ENCODE measurements around the gene AKIRIN2.

The AKIRIN2 gene

GRCh38 chr6:87653074-87653962 is 48.7 kb downstream of the AKIRIN2 start:
- DNase-seq, result no peak

GRCh38 chr6:87645080-87645479 is 57.0 kb downstream of the AKIRIN2 start:
- no peak for DNase-seq

DNA sequence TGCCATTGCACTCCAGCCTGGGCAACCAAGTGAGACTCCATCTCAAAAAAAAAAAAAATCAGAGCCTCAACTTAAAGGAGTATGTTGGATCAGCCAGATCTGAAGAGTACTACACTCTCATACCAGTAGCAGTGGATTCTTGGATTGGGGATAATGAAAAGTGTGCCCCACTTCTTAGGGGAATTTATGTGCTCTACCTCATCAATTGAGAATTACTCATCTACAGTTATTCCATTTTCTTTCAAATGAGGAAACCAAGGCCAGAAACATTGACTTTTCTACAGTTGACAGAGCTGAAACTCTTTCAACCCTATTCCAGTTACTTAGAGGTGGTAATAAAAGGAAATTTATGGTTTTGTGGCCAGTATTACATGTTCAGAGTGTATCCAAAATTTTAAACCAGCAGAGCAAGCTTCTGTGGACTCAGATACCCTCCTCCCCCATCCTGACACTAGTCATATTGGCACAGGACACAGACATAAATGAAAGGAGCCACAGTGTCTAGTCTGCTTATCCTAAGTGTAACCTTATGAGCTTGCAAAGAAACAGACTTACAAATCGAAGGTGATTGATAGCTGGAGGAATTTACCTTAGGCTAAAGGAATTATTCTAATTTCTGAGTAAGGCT is 60.9 kb downstream of the AKIRIN2 start:
- no peak for DNase-seq

DNA sequence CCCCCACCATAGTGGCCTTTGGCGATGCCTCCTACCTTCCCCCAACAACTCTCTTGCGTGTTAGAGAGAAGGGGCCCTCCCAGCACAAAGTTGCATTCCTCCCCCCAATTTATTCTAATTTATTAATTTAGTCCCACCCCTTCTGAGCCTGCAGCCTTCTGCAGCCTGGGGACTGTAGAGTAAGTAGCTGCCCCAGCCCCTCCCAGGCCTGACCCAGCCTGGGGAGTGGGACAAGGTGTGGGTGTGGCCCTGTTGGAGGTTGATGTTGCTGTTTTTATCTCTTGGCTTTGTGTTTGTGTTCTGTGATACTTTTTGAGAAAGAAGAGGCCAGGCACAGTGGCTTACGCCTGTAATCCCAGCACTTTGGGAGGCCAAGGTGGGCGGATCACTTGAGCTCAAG is 62.7 kb downstream of the AKIRIN2 start:
- no peak for DNase-seq

GRCh38 chr6:87637106-87637505 is 64.9 kb downstream of the AKIRIN2 start:
- no peak for DNase-seq

DNA sequence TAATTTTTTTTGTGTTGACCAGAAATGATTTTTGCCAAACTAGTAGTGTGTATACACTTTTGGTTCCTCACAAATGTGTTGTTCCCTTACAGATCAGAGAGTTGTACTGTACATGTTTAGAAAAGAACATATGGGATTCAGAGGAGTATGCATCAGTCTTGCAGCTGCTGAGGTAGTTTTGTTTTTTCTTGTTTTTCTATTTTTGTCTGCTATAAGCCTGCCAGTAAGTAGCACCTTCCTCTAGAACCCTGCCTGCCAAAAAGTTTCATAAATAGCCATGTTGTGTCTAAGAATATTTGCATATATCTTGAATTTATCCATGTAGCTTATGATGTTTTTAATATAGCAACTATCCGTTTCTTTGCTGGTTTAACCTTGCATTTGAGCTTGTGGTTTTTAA is 65.7 kb downstream of the AKIRIN2 start:
- DNase-seq, result no peak

DNA sequence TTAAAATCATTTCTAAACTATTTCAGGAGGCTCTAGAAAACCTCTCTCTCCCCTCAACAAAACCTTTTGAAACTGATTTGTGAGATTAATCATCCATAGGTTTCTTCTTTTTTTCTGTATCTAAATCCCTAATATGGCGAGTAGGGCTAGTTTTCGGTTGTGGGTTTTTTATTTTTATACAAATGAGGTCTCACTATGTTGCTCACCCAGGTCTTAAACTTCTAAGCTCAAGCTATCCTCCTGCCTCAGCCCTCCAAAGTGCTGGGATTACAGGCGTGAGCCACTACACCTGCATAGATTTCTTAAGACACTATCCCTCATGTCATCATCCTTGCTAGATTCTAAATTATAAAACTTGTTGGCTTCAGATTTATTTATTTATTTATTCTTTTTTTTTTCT is 68.2 kb downstream of the AKIRIN2 start:
- no peak for DNase-seq

DNA sequence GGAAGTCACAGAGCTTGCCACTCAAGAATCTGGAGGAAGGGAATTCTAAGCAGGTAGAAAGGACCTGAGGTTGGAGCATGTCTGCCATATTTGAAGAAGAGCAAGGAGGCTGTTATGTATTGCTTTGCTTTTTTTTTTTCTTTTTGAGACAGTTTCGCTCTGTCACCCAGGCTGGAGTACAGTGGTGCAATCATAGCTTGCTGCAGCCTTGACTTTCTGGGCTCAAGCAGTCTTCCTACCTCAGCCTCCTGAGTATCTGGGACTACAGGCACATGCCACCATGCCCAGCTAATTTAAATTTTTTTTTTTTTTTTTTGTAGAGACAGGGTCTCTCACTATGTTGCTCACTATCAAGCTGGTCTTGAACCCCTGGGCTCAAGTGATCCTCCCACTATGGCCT is 71.3 kb downstream of the AKIRIN2 start:
- no peak for DNase-seq

GRCh38 chr6:87628881-87629280 is 73.2 kb downstream of the AKIRIN2 start:
- DNase-seq, result no peak

DNA sequence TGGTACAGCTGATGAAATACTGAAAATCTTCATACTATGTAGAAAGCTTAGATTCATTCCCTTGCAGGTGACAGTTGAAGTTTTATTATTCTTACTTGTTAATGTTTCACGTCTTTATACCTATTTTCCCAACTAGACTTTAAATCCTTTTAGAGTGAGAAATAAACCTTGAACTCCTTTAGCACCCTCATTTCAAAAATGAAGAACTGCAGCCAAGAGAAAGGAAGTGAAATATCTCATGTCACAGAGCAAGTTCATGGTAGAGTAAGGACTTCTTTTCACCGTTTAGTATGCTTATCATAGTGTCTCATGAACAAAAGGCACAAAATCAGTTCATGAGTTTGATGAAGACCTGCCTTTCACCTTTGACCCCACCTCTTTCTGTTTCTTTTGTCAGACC is 73.6 kb downstream of the AKIRIN2 start:
- no peak for DNase-seq
